Measurements from ENCODE around the gene ADGRA1.
"Not testable (repeated sequence)": the region's sequence is repeated elsewhere in the genome, so short reads cannot be mapped to it uniquely, and the experiment has no call there.

Gene ADGRA1

DNA sequence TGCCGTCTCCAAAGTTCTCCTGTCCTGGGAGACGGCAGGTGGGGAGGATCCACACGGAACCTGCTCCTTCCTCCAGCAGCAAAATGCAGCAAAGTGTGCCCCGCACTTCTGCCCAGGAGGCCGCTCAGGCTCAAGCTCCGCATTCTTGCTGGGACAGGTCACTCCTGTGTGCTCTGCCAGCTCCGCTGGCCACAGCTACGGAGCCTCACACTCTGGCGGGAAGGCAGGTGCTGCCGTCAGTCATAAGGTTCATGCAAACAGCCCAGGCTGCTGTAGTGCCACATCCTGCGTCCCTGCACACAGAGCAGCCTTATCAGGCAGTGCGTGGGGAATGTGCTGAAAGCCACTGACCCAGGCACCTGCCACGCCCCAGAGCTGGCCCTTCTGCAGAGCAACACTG lies 22.4 kb downstream of the ADGRA1 start:
- Histone ChIP-seq H3K9me2 (ENCODE audit: low read depth, low read length) (no peaks in the 10 kb centered on the region), H3K9me3 (ENCODE audit: low read length) (peaks cover 6% of the 10 kb centered on the region; the same call in 1 of the 2 replicates), H3K27me3 (ENCODE audit: insufficient read depth, low read length) (no peaks in the 10 kb centered on the region), H3K4me2 (ENCODE audit: low read length) (no peak overlapping the region), H3K4me3 (ENCODE audit: low read depth, low read length, poor library complexity, severe bottlenecking) (no peak overlapping the region), H3K9ac (ENCODE audit: low read length) (no peak overlapping the region), H3F3A (ENCODE audit: insufficient read depth, low read length) (no peaks in the 10 kb centered on the region), H3K36me3 (ENCODE audit: insufficient read depth, low read length) (no peaks in the 10 kb centered on the region), H4K20me1 (ENCODE audit: insufficient read depth, low read length) (no peaks in the 10 kb centered on the region), H3K4me1 (ENCODE audit: insufficient read depth, low read length, severe bottlenecking) (no peaks in the 10 kb centered on the region), H3K27ac (ENCODE audit: low read depth, low read length, poor library complexity, severe bottlenecking) (no peak overlapping the region), H2AFZ (ENCODE audit: low read length) (no peak overlapping the region), H3K79me2 (ENCODE audit: insufficient read depth, low read length) (no peaks in the 10 kb centered on the region)
- TF ChIP-seq EZH2 (IDR thresholded peaks at IDR 0.05; ENCODE audit: borderline replicate concordance, low read length): no peak
- TF ChIP-seq, protein P1, sequence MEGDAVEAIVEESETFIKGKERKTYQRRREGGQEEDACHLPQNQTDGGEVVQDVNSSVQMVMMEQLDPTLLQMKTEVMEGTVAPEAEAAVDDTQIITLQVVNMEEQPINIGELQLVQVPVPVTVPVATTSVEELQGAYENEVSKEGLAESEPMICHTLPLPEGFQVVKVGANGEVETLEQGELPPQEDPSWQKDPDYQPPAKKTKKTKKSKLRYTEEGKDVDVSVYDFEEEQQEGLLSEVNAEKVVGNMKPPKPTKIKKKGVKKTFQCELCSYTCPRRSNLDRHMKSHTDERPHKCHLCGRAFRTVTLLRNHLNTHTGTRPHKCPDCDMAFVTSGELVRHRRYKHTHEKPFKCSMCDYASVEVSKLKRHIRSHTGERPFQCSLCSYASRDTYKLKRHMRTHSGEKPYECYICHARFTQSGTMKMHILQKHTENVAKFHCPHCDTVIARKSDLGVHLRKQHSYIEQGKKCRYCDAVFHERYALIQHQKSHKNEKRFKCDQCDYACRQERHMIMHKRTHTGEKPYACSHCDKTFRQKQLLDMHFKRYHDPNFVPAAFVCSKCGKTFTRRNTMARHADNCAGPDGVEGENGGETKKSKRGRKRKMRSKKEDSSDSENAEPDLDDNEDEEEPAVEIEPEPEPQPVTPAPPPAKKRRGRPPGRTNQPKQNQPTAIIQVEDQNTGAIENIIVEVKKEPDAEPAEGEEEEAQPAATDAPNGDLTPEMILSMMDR (IDR thresholded peaks at IDR 0.05; ENCODE audit: low read length): no peak

DNA sequence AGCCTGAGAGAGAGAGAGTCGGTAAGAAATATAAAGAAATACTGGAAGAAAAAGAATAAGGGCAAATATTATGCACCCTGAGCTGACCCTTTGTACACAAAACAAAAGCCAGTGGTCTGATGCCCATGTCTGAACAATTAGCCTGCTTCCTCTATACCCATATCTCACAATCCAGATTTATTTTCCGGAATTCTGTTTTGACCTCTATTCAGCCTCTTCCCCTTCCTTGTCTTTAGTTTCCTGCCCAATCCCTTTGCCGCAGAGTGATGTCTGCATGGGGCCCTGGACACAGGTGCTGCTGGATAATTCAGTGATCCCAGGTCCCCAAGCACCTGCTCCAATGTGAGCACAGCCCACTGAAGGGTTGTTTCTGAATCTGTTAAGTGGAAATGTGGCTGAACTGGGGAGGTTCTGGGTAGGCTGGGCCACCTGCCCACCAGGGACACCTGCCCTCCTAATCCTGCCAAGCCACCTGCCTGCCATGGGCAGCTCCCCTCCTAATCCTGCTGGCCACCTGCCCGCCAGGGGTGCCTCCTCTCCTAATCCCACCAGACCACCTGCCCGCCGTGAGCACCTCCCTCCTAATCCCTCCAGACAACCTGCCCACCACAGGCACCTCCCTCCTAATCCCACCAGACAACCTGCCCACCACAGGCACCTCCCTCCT lies 23.0 kb downstream of the ADGRA1 start:
- TF ChIP-seq, protein P1 (IDR thresholded peaks at IDR 0.05; ENCODE audit: low read length): no peak
- TF ChIP-seq EZH2 (IDR thresholded peaks at IDR 0.05; ENCODE audit: borderline replicate concordance, low read length): no peak
- H3K27ac ChIP-seq (ENCODE audit: low read depth, low read length, poor library complexity, severe bottlenecking): no peak overlapping the region

DNA sequence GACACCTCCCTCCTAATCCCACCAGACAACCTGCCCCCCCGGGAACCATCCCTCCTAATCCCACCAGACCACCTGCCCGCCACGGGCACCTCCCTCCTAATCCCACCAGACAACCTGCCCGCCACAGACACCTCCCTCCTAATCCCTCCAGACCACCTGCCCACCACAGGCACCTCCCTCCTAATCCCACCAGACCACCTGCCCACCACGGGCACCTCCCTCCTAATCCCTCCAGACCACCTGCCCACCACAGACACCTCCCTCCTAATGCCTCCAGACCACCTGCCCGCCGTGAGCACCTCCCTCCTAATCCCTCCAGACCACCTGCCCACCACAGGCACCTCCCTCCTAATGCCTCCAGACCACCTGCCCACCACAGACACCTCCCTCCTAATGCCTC lies 23.9 kb downstream of the ADGRA1 start:
- H4K20me1 ChIP-seq (ENCODE audit: insufficient read depth, low read length); H3F3A ChIP-seq (ENCODE audit: insufficient read depth, low read length); H3K4me1 ChIP-seq (ENCODE audit: insufficient read depth, low read length, severe bottlenecking); H2AFZ ChIP-seq (ENCODE audit: low read length); H3K27ac ChIP-seq (ENCODE audit: low read depth, low read length, poor library complexity, severe bottlenecking); H3K4me3 ChIP-seq (ENCODE audit: low read depth, low read length, poor library complexity, severe bottlenecking); H3K9me2 ChIP-seq (ENCODE audit: low read depth, low read length); H3K36me3 ChIP-seq (ENCODE audit: insufficient read depth, low read length); H3K9me3 ChIP-seq (ENCODE audit: low read length); H3K4me2 ChIP-seq (ENCODE audit: low read length); H3K27me3 ChIP-seq (ENCODE audit: insufficient read depth, low read length); H3K9ac ChIP-seq (ENCODE audit: low read length); H3K79me2 ChIP-seq (ENCODE audit: insufficient read depth, low read length): not testable (repeated sequence)

More for the DNA sequence above, 23.0 kb downstream of the ADGRA1 start:
- H3K79me2 ChIP-seq (ENCODE audit: insufficient read depth, low read length): no peaks in the 10 kb centered on the region
- no peaks in the 10 kb centered on the region for H3K9me2 ChIP-seq (ENCODE audit: low read depth, low read length)
- peaks cover 6% of the 10 kb centered on the region; the same call in 1 of the 2 replicates for H3K9me3 ChIP-seq (ENCODE audit: low read length)
- no peaks in the 10 kb centered on the region for H3F3A ChIP-seq (ENCODE audit: insufficient read depth, low read length)
- no peaks in the 10 kb centered on the region for H3K36me3 ChIP-seq (ENCODE audit: insufficient read depth, low read length)
- H4K20me1 ChIP-seq (ENCODE audit: insufficient read depth, low read length): no peaks in the 10 kb centered on the region
- H3K4me1 ChIP-seq (ENCODE audit: insufficient read depth, low read length, severe bottlenecking): no peaks in the 10 kb centered on the region
- H3K27me3 ChIP-seq (ENCODE audit: insufficient read depth, low read length): no peaks in the 10 kb centered on the region
- no peak overlapping the region for H3K9ac ChIP-seq (ENCODE audit: low read length)
- no peak overlapping the region for H3K4me3 ChIP-seq (ENCODE audit: low read depth, low read length, poor library complexity, severe bottlenecking)
- H2AFZ ChIP-seq (ENCODE audit: low read length): no peak overlapping the region
- no peak overlapping the region for H3K4me2 ChIP-seq (ENCODE audit: low read length)

All from OCI-LY1 (cell line).